Left lung (tissue), 10 donors: Measurements from ENCODE around the gene NMT1. TPM values are rescaled to one million over a fixed set of nuclear protein-coding genes. Genes with fewer than 3 reads are reported as not detected.
A peak's percentile ranks its signal among the peaks of the same experiment; 100 is the strongest.

Experiments
- ATAC-seq: fragments of 200-7000 bp; cut with Tn5 transposase; one replicate; pipeline ENCODE4 v1.9.1; 2020; ENCODE audit warnings: moderate library complexity
- DNase-seq, 4 donors: peaks; one replicate each; pipeline ENCODE4 v3.0.0-alpha.2; 2013 to 2020
- H3K27ac ChIP-seq, 2 donors: fragments of 200-600 bp; sonication (generic) in 1 of 2; one replicate each; pipeline versions ENCODE4 v1.5.0 to v1.8.0; 2020 to 2021
- H3K27me3 ChIP-seq, 2 donors: fragments of 200-600 bp; sonication (generic) in 1 of 2; one replicate each; pipeline versions ENCODE4 v1.5.0 to v1.8.0; 2020 to 2021
- H3K36me3 ChIP-seq, 2 donors: fragments of 200-600 bp; sonication (generic) in 1 of 2; one replicate each; pipeline versions ENCODE4 v1.5.0 to v1.8.0; 2020 to 2021
- H3K4me1 ChIP-seq, 2 donors: fragments of 200-600 bp; one replicate each; pipeline ENCODE4 v1.8.0; 2021
- H3K4me3 ChIP-seq, 2 donors: fragments of 200-600 bp; sonication (generic) in 1 of 2; one replicate each; pipeline versions ENCODE4 v1.5.0 to v1.8.0; 2020 to 2021; ENCODE audit warnings: mild to moderate bottlenecking in 1 of 2
- H3K9me3 ChIP-seq, 2 donors: fragments of 200-600 bp; sonication (generic) in 1 of 2; one replicate each; pipeline versions ENCODE4 v1.5.0 to v1.8.0; 2020 to 2021
- CTCF ChIP-seq, 2 donors: fragments of 200-600 bp; sonication (generic) in 1 of 2; IDR thresholded peaks; one replicate each; pipeline versions ENCODE4 v1.5.0 to v1.8.0; 2021; ENCODE audit warnings: antibody characterized with exemption in 2 of 2
- intact Hi-C, 2 donors: fragments of 100-400 bp; cut with DNase I; formaldehyde crosslinking; loops; one replicate each; pipeline versions ENCODE4 v1.11.2 to v1.14.2; 2022
- polyA plus RNA-seq, 6 donors: library from polyadenylated mRNA; unstranded; fragments of 120-200 nt; gene quantifications; one replicate each; pipeline ENCODE4 v1.2.1, GENCODE V29; 2013; ENCODE audit not compliant: insufficient read length in 6 of 6
- total RNA-seq, 2 donors: library from RNA; stranded (reverse); fragmentation: NEBNext Ultra II Directional; extraction: Animal tissue kit (Norgen Biotek cat#: 25700); gene quantifications; one replicate each; pipeline ENCODE4 v1.2.1, GENCODE V29; 2021
- donor health status: DM: no; HTN: yes; CAD: no.
- donor health status: DM: no; HTN: no; CAD: no.

The NMT1 gene
- total and polyA plus RNA-seq, 8 donors: 59.8 to 129 (median 69.9) TPM

GRCh38 chr17:45034599-45034998 lies 26.5 kb upstream of the NMT1 start:
- H3K27me3 ChIP-seq: no peaks in the 10 kb centered on the region
- intact Hi-C loops: no loop called here

GRCh38 chr17:45035848-45036247 lies 25.3 kb upstream of the NMT1 start:
- H3K9me3 ChIP-seq: no peaks in the 10 kb centered on the region
- H3K4me1 ChIP-seq: peaks cover 0 to 6% of the 10 kb centered on the region in 2 donors
- DNase-seq (no peak), ATAC-seq (no peak)
- peaks cover 0 to 39% of the 10 kb centered on the region in 2 donors for H3K36me3 ChIP-seq
- intact Hi-C loops: no loop called here
- no peak overlapping the region for H3K27ac ChIP-seq
- no peaks in the 10 kb centered on the region for H3K27me3 ChIP-seq
- no peak for TF ChIP-seq CTCF (IDR thresholded peaks at IDR 0.05)
- no peak overlapping the region for H3K4me3 ChIP-seq

More at GRCh38 chr17:45034599-45034998, 26.5 kb upstream of the NMT1 start:
- Histone ChIP-seq H3K9me3 (no peaks in the 10 kb centered on the region), H3K27ac (no peak overlapping the region), H3K4me3 (no peak overlapping the region), H3K4me1 (peaks cover 0 to 6% of the 10 kb centered on the region in 2 donors), H3K36me3 (peaks cover 0 to 52% of the 10 kb centered on the region in 2 donors)
- no peak for ATAC-seq
- DNase-seq: no peak
- TF ChIP-seq CTCF (IDR thresholded peaks at IDR 0.05): no peak

DNA sequence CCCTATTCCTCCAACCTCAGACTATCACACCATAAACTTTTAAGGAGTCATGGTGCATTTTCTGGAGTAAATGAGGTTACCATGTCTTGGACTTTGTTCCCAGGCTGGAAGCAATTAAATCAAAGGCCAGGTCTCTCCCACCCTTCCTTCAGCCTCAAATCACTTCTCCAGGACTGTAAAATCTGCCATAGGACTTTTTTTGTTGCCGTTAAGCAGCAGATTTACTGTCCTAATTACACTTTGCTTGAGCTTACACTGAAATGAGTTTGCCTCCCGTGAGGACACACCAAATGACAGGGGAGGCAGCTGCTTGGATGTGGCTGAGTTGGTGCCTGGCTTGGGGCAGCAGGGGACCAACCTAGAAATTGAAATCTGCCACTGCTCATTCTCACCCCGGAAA lies 24.4 kb upstream of the NMT1 start:
- H3K27me3 ChIP-seq: no peaks in the 10 kb centered on the region
- no peak overlapping the region for H3K4me3 ChIP-seq
- no peak overlapping the region for H3K27ac ChIP-seq
- no peak for ATAC-seq
- peaks cover 0 to 32% of the 10 kb centered on the region in 2 donors for H3K36me3 ChIP-seq
- intact Hi-C loops: no loop called here
- peaks cover 0 to 6% of the 10 kb centered on the region in 2 donors for H3K4me1 ChIP-seq
- DNase-seq: no peak
- no peak for TF ChIP-seq CTCF (IDR thresholded peaks at IDR 0.05)
- no peaks in the 10 kb centered on the region for H3K9me3 ChIP-seq

GRCh38 chr17:45038728-45039634 lies 22.1 kb upstream of the NMT1 start:
- intact Hi-C loops: no loop called here
- no peak for TF ChIP-seq CTCF (IDR thresholded peaks at IDR 0.05)

DNA sequence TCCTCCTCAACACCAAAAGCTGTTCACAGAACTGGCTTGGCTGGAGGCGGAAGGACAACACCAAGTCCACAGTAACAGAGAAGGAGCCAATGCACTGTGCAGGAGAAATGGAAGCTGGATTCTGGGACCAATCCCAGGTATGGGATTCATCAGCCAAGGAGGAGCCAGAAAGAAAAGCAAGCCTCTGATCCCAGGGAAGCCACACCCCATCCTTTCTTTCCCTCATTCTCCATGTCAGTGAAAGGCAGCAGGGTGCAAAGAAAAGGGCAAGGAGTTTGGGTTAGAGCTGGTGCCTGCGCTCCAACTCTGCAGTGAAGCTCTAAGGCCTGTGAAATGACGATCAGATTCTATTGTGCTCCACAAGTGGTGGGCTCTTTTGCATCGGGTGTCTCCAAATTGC lies 20.7 kb upstream of the NMT1 start:
- Histone ChIP-seq H3K4me1 (peaks cover 6 to 8% of the 10 kb centered on the region in 2 donors), H3K9me3 (no peaks in the 10 kb centered on the region), H3K27ac (no peak overlapping the region), H3K36me3 (no peaks in the 10 kb centered on the region), H3K4me3 (no peak overlapping the region), H3K27me3 (no peaks in the 10 kb centered on the region)
- intact Hi-C loops: no loop called here
- ATAC-seq (no peak), DNase-seq (no peak)
- no peak for TF ChIP-seq CTCF (IDR thresholded peaks at IDR 0.05)

More at GRCh38 chr17:45038728-45039634, 22.1 kb upstream of the NMT1 start:
- peaks cover 6 to 8% of the 10 kb centered on the region in 2 donors for H3K4me1 ChIP-seq
- no peaks in the 10 kb centered on the region for H3K9me3 ChIP-seq
- no peak overlapping the region for H3K4me3 ChIP-seq
- no peaks in the 10 kb centered on the region for H3K27me3 ChIP-seq
- DNase-seq: no peak
- H3K27ac ChIP-seq: no peak overlapping the region
- peaks cover 0 to 9% of the 10 kb centered on the region in 2 donors for H3K36me3 ChIP-seq
- ATAC-seq: peak; percentile 44
